H1 (cell line): ENCODE measurements around the gene DPM3. TPM values are rescaled to one million over a fixed set of nuclear protein-coding genes. Genes with fewer than 3 reads are reported as not detected.

Source experiments
- CTCF ChIA-PET: fragments of 300-600 bp; sonication (Branson Sonifier 250); formaldehyde crosslinking; loops from one replicate; lab custom pipeline; 2021; ENCODE audit not compliant: partially characterized antibody; lab: Charles Lee
- POLR2A ChIA-PET: fragments of 300-600 bp; sonication (Branson Sonifier 250); formaldehyde crosslinking; loops from one replicate; lab custom pipeline; 2021; ENCODE audit warnings: inconsistent platforms; ENCODE audit not compliant: partially characterized antibody; lab: Charles Lee
- DNase-seq, 2 experiments: peaks; one replicate each; pipeline versions ENCODE4 v3.0.0 to v3.0.0-alpha.2; 2010 to 2022; ENCODE audit warnings: low spot score in 2 of 2, low read depth in 1 of 2, mixed read lengths in 1 of 2
- FAIRE-seq: peaks from 2 replicates; lab custom pipeline; 2011; peaks lifted over from hg19 to GRCh38; lab: Jason Lieb, UNC
- H2AFZ ChIP-seq: 2 replicates; pipeline ENCODE4 v1.8.1; 2012; ENCODE audit warnings: low read length, inconsistent platforms
- H2AK5ac ChIP-seq: 2 replicates; pipeline ENCODE4 v1.6.1; 2013; ENCODE audit warnings: low read depth, low read length
- H2BK120ac ChIP-seq: replicated peaks from 2 replicates; pipeline ENCODE3; 2013; ENCODE audit warnings: low read depth, low read length, inconsistent platforms
- H2BK12ac ChIP-seq: 2 replicates; pipeline ENCODE4 v1.6.1; 2013; ENCODE audit warnings: low read depth, low read length
- H2BK15ac ChIP-seq: 2 replicates; pipeline ENCODE4 v1.6.1; 2013; ENCODE audit warnings: low read length
- H2BK20ac ChIP-seq: 2 replicates; pipeline ENCODE4 v1.6.1; 2013; ENCODE audit warnings: low read length
- H2BK5ac ChIP-seq: 2 replicates; pipeline ENCODE4 v1.6.1; 2013; ENCODE audit warnings: low read depth, low read length
- H3K14ac ChIP-seq: 2 replicates; pipeline ENCODE4 v1.6.1; 2013; ENCODE audit warnings: inconsistent platforms; ENCODE audit not compliant: insufficient read length
- H3K18ac ChIP-seq: 2 replicates; pipeline ENCODE4 v1.6.1; 2013; ENCODE audit warnings: low read length; ENCODE audit errors: extremely low read depth
- H3K23ac ChIP-seq: 2 replicates; pipeline ENCODE4 v1.6.1; 2013; ENCODE audit warnings: inconsistent platforms; ENCODE audit not compliant: insufficient read length
- H3K23me2 ChIP-seq: 2 replicates; pipeline ENCODE4 v1.6.1; 2013; ENCODE audit warnings: low read depth, low read length
- H3K27ac ChIP-seq: 2 replicates; pipeline ENCODE4 v1.6.1; 2011; ENCODE audit warnings: low read depth, low read length, inconsistent platforms
- H3K27me3 ChIP-seq, 4 experiments: replicated peaks in 1 of 4; 1 replicate in 1 of 4; 2 replicates in 3 of 4; pipeline versions ENCODE4 v1.6.1 to v1.8.1; 2011 to 2013; ENCODE audit warnings: low read length in 3 of 4, mild to moderate bottlenecking in 3 of 4, inconsistent platforms in 2 of 4, mixed read lengths in 2 of 4, moderate library complexity in 1 of 4; ENCODE audit not compliant: control insufficient read depth in 3 of 4, insufficient read depth in 3 of 4; ENCODE audit errors: extremely low read depth in 1 of 4
- H3K36me3 ChIP-seq, 4 experiments: 2 replicates each; pipeline versions ENCODE4 v1.6.1 to v1.8.1; 2011 to 2013; ENCODE audit warnings: mild to moderate bottlenecking in 4 of 4, low read length in 3 of 4, moderate library complexity in 2 of 4, control low read depth in 1 of 4, inconsistent platforms in 1 of 4; ENCODE audit not compliant: insufficient read depth in 4 of 4, control insufficient read depth in 2 of 4
- H3K4ac ChIP-seq: replicated peaks from 2 replicates; pipeline ENCODE3; 2013; ENCODE audit warnings: low read length, low read depth, mixed read lengths, inconsistent platforms; ENCODE audit not compliant: insufficient read length
- H3K4me1 ChIP-seq, 4 experiments: replicated peaks in 1 of 4; 1 replicate in 1 of 4; 2 replicates in 3 of 4; pipeline versions ENCODE4 v1.6.1 to v1.8.1; 2011 to 2013; ENCODE audit warnings: low read length in 3 of 4, inconsistent platforms in 2 of 4, mixed read lengths in 1 of 4; ENCODE audit not compliant: insufficient read depth in 4 of 4, control insufficient read depth in 3 of 4
- H3K4me2 ChIP-seq, 2 experiments: 2 replicates each; pipeline versions ENCODE4 v1.6.1 to v1.8.1; 2011 to 2013; ENCODE audit warnings: low read depth in 2 of 2, low read length in 2 of 2, control low read depth in 1 of 2, inconsistent platforms in 1 of 2, mild to moderate bottlenecking in 1 of 2; ENCODE audit not compliant: insufficient read depth in 1 of 2
- H3K4me3 ChIP-seq, 4 experiments: fragments of 200-600, 300-600 bp in 1 of 4; sonication (generic), shearing (Covaris generic), sonication (Bioruptor Twin) in 1 of 4; 2 replicates each; pipeline versions ENCODE4 v1.5.1 to v1.8.1; 2011 to 2016; ENCODE audit warnings: low read length in 4 of 4, low read depth in 3 of 4, control low read depth in 2 of 4, inconsistent platforms in 2 of 4, mild to moderate bottlenecking in 2 of 4, mixed read lengths in 1 of 4, moderate library complexity in 1 of 4; ENCODE audit not compliant: insufficient read depth in 2 of 4; ENCODE audit errors: extremely low read depth in 1 of 4
- H3K56ac ChIP-seq: replicated peaks from 2 replicates; pipeline ENCODE3; 2013; ENCODE audit warnings: low read depth, mild to moderate bottlenecking, mixed read lengths, low read length, inconsistent platforms; ENCODE audit not compliant: insufficient read length
- H3K79me1 ChIP-seq: 2 replicates; pipeline ENCODE4 v1.6.1; 2013; ENCODE audit warnings: low read depth, low read length, control low read depth
- H3K79me2 ChIP-seq, 2 experiments: 2 replicates each; pipeline versions ENCODE4 v1.6.1 to v1.8.1; 2012 to 2013; ENCODE audit warnings: low read length in 2 of 2, mild to moderate bottlenecking in 2 of 2, inconsistent platforms in 1 of 2; ENCODE audit not compliant: insufficient read depth in 2 of 2, control insufficient read depth in 1 of 2
- H3K9ac ChIP-seq, 4 experiments: replicated peaks in 1 of 4; 1 replicate in 1 of 4; 2 replicates in 3 of 4; pipeline versions ENCODE4 v1.6.1 to v1.8.1; 2011 to 2013; ENCODE audit warnings: low read depth in 3 of 4, low read length in 3 of 4, control low read depth in 2 of 4, mild to moderate bottlenecking in 2 of 4, moderate library complexity in 2 of 4, inconsistent platforms in 1 of 4; ENCODE audit errors: extremely low read depth in 1 of 4
- H3K9me3 ChIP-seq, 2 experiments: 2 replicates each; pipeline versions ENCODE4 v1.6.1 to v1.8.1; 2012 to 2013; ENCODE audit warnings: mild to moderate bottlenecking in 2 of 2, moderate library complexity in 2 of 2, control low read depth in 1 of 2, inconsistent platforms in 1 of 2, low read depth in 1 of 2, low read length in 1 of 2, mixed read lengths in 1 of 2; ENCODE audit not compliant: insufficient read depth in 2 of 2
- H4K20me1 ChIP-seq, 2 experiments: replicated peaks in 1 of 2; 2 replicates each; pipeline versions ENCODE3 to v1.8.1; 2011 to 2013; ENCODE audit warnings: inconsistent platforms in 2 of 2, low read length in 2 of 2, mild to moderate bottlenecking in 1 of 2; ENCODE audit not compliant: insufficient read depth in 2 of 2, control insufficient read depth in 1 of 2
- H4K5ac ChIP-seq: 2 replicates; pipeline ENCODE4 v1.6.1; 2013; ENCODE audit warnings: low read length, low read depth, mixed read lengths, inconsistent platforms; ENCODE audit not compliant: insufficient read length
- H4K8ac ChIP-seq: 2 replicates; pipeline ENCODE4 v1.8.0; 2013; ENCODE audit warnings: mild to moderate bottlenecking, moderate library complexity, low read length, inconsistent platforms; ENCODE audit not compliant: insufficient read depth; ENCODE audit errors: extremely low read depth
- H4K91ac ChIP-seq: replicated peaks from 2 replicates; pipeline ENCODE3; 2013; ENCODE audit warnings: low read length, mixed read lengths, inconsistent platforms; ENCODE audit not compliant: insufficient read length
- CTCF ChIP-seq, 3 experiments: IDR thresholded peaks; 1 replicate in 2 of 3; 2 replicates in 1 of 3; pipeline versions ENCODE4 v1.5.1 to v1.6.1; 2011; ENCODE audit warnings: low read length in 3 of 3, mild to moderate bottlenecking in 3 of 3, inconsistent platforms in 2 of 3, low read depth in 1 of 3, moderate library complexity in 1 of 3; ENCODE audit not compliant: insufficient read depth in 1 of 3; ENCODE audit errors: control extremely low read depth in 1 of 3
- RAD21 ChIP-seq, 2 experiments: IDR thresholded peaks in 1 of 2; conservative IDR thresholded peaks in 1 of 2; 2 replicates each; pipeline ENCODE4 v1.6.1; 2011; ENCODE audit warnings: low read depth in 2 of 2, low read length in 2 of 2, improper control_type of control experiment in 1 of 2, inconsistent platforms in 1 of 2, mild to moderate bottlenecking in 1 of 2, moderate library complexity in 1 of 2
- TBP ChIP-seq: IDR thresholded peaks from 2 replicates; pipeline ENCODE4 v1.6.1; 2011; ENCODE audit warnings: low read depth, low read length, improper control_type of control experiment
- WGBS, 2 experiments: shearing (Covaris generic) in 1 of 2; methylation state at CpG; one replicate each; pipeline versions ENCODE4 v1.1.6 to v1.1.7; 2013 to 2015; ENCODE audit warnings: low lambda C conversion rate in 2 of 2, mixed read lengths in 2 of 2, inconsistent platforms in 1 of 2, low coverage in 1 of 2, missing lambda C conversion rate in 1 of 2; ENCODE audit not compliant: insufficient replicate concordance in 2 of 2, insufficient coverage in 1 of 2, insufficient read length in 1 of 2; ENCODE audit errors: extremely low coverage in 1 of 2, missing lambda C conversion rate in 1 of 2; 5-methylcytosine and 5-hydroxymethylcytosine counted together
- polyA plus RNA-seq, 7 experiments: library from polyadenylated mRNA; depleted of rRNA in 3 of 7; stranded (reverse) in 5 of 7; unstranded in 2 of 7; fragments of >200 nt in 5 of 7; fragments of 200-250 nt in 2 of 7; gene quantifications; 1 replicate in 5 of 7; 2 replicates in 1 of 7; 4 replicates in 1 of 7; pipeline versions ENCODE4 v1.2.1 to v1.2.3, GENCODE V29; 2011 to 2013; ENCODE audit warnings: missing spikeins in 2 of 7, mixed read lengths in 2 of 7
- total RNA-seq: library from RNA; stranded (reverse); fragmentation: NEBNext Ultra II Directional; extraction: Animal tissue kit (Norgen Biotek cat#: 25700); gene quantifications from 2 replicates; pipeline ENCODE4 v1.2.1, GENCODE V29; 2021

Gene DPM3
- total and polyA plus RNA-seq, 2 of the 8 experiments (the other 6 are each of a cell fraction or from before 2014, with no cell fraction given) = 44.8 to 227 TPM

- Histone ChIP-seq H3K4me2 (no peak overlapping the region), H2BK15ac (no peak overlapping the region), H3K27ac (no peak overlapping the region), H2AFZ (no peak overlapping the region), H2AK5ac (no peak overlapping the region), H2BK120ac (no peak overlapping the region), H3K56ac (no peak overlapping the region), H3K4me1 (no peaks in the 10 kb centered on the region), H3K4ac (no peak overlapping the region), H3K23me2 (peaks cover 1% of the 10 kb centered on the region; the same call in 1 of the 2 replicates), H3K18ac (no peak overlapping the region), H3K9me3 (no peaks in the 10 kb centered on the region), H4K20me1 (no peaks in the 10 kb centered on the region), H3K4me3 (no peak overlapping the region), H3K14ac (no peak overlapping the region), H2BK12ac (no peak overlapping the region), H3K79me1 (no peaks in the 10 kb centered on the region), H3K36me3 (no peaks in the 10 kb centered on the region), H3K27me3 (peaks cover 0 to 3% (median 0%) of the 10 kb centered on the region in 4 experiments; a peak in 2 of 7 replicates), H4K5ac (no peak overlapping the region), H2BK5ac (no peak overlapping the region), H4K91ac (no peak overlapping the region), H4K8ac (no peak overlapping the region), H3K79me2 (no peaks in the 10 kb centered on the region), H3K23ac (no peak overlapping the region), H3K9ac (no peak overlapping the region), H2BK20ac (no peak overlapping the region)
- ChIA-PET POLR2A (interaction anchor here (0.6 to 1.6 kb wide), 2 partner anchors 17 to 21 kb away, joined by 4 read pairs; no protein-coding TSS in a partner anchor), CTCF (interaction anchor here (0.9 to 7.8 kb wide), 10 partner anchors 8 to 91 kb away, joined by 3 to 53 read pairs (median 3); no protein-coding TSS in a partner anchor)
- no peak for TF ChIP-seq TBP
- TF ChIP-seq CTCF (IDR thresholded peaks at IDR 0.05; ENCODE audit: control extremely low read depth in 1 of 3, insufficient read depth in 1 of 3, low read depth in 1 of 3, low read length in 3 of 3) = peak in 2 of 3 experiments; percentile 24 to 30; a peak in 2 of 4 replicates
- TF ChIP-seq RAD21 (IDR thresholded peaks at IDR 0.05 in 1 of 2, conservative IDR thresholded peaks at IDR 0.05 in 1 of 2; ENCODE audit: low read depth in 2 of 2, low read length in 2 of 2) = peak in 1 of 2 experiments; percentile 22; a peak in 2 of 4 replicates
- 88% methylated on average over 3 of the region's 3 CpGs; no CpG with 5 or more reads in 1 of the 2 experiments for WGBS, 2 experiments
- DNase-seq = no peak
- no peak for FAIRE-seq
Measured at GRCh38 chr1:155145491-155145890, 5.2 kb upstream of the DPM3 start.
